NCI-H446 treated with DMSO at 0.1 percent for 48 hours (cell line): ENCODE measurements around the gene MYO18A.

Experiments
- DNase-seq: peaks from one replicate; lab custom pipeline; 2025; lab: John Stamatoyannopoulos, UW

The MYO18A gene

GRCh38 chr17:29032013-29032856 lies 148.0 kb downstream of the MYO18A start:
- DNase-seq = no peak

GRCh38 chr17:29031488-29031887 lies 148.7 kb downstream of the MYO18A start:
- no peak for DNase-seq

- DNase-seq = no peak
Observed at GRCh38 chr17:29024316-29024952, 155.8 kb downstream of the MYO18A start.

- DNase-seq = no peak
Observed at GRCh38 chr17:29022074-29022473, 158.1 kb downstream of the MYO18A start.

- no peak for DNase-seq
Observed at GRCh38 chr17:29021226-29021625, 159.0 kb downstream of the MYO18A start.
